SK-N-SH (cell line): Measurements from ENCODE around the gene GABRR2. TPM values are rescaled to one million over a fixed set of nuclear protein-coding genes. Genes with fewer than 3 reads are reported as not detected.

Experiments
- CTCF ChIA-PET: fragments of 300-600, 350-600 bp; formaldehyde crosslinking; extraction: SDS; loops from one replicate; lab custom pipeline; 2021; lab: Yijun Ruan, JAX
- POLR2A ChIA-PET: fragments of 350-600 bp; sonication (Branson Sonifier 250); formaldehyde crosslinking; extraction: SDS; loops from one replicate; lab custom pipeline; 2020; ENCODE audit warnings: antibody characterized with exemption, inconsistent platforms; lab: Yijun Ruan, JAX
- DNase-seq: peaks from one replicate; pipeline ENCODE4 v3.0.0; 2012
- H2AFZ ChIP-seq: fragments of 200-600 bp; sonication (generic); 2 replicates; pipeline ENCODE4 v1.8.1; 2016; ENCODE audit warnings: antibody characterized with exemption, mild to moderate bottlenecking, low read depth
- H3F3A ChIP-seq: fragments of 200-600 bp; sonication (generic); replicated peaks from 2 replicates; pipeline ENCODE3; 2016; ENCODE audit warnings: antibody characterized with exemption, mild to moderate bottlenecking; ENCODE audit not compliant: insufficient read depth
- H3K27ac ChIP-seq, 2 experiments: fragments of 200-500 bp in 1 of 2; fragments of 200-600 bp in 1 of 2; sonication (Bioruptor generic) in 1 of 2; sonication (generic), shearing (Covaris generic) in 1 of 2; 2 replicates each; pipeline versions ENCODE4 v1.5.1 to v1.6.1; 2014 to 2016; ENCODE audit warnings: low read depth in 2 of 2, inconsistent platforms in 1 of 2, low read length in 1 of 2, mild to moderate bottlenecking in 1 of 2, mixed read lengths in 1 of 2
- H3K27me3 ChIP-seq: fragments of 200-600 bp; sonication (generic), shearing (Covaris generic); 2 replicates; pipeline ENCODE4 v1.6.1; 2016; ENCODE audit warnings: mixed run types; ENCODE audit not compliant: insufficient read depth
- H3K36me3 ChIP-seq, 2 experiments: fragments of 200-500 bp in 1 of 2; fragments of 200-600 bp in 1 of 2; sonication (Bioruptor generic) in 1 of 2; sonication (generic) in 1 of 2; replicated peaks in 1 of 2; 2 replicates each; pipeline versions ENCODE3 to v1.5.1; 2014 to 2016; ENCODE audit warnings: low read length in 1 of 2, mild to moderate bottlenecking in 1 of 2; ENCODE audit not compliant: insufficient read depth in 2 of 2, control insufficient read depth in 1 of 2
- H3K4me1 ChIP-seq, 2 experiments: fragments of 200-500 bp in 1 of 2; fragments of 200-600 bp in 1 of 2; sonication (Bioruptor generic) in 1 of 2; sonication (generic), shearing (Covaris generic) in 1 of 2; 2 replicates each; pipeline versions ENCODE4 v1.5.1 to v1.6.1; 2014 to 2016; ENCODE audit warnings: low read depth in 1 of 2, low read length in 1 of 2, mixed run types in 1 of 2; ENCODE audit not compliant: insufficient read depth in 2 of 2, control insufficient read depth in 1 of 2
- H3K4me2 ChIP-seq: fragments of 200-600 bp; sonication (generic), shearing (Covaris generic); 2 replicates; pipeline ENCODE4 v1.6.1; 2017; ENCODE audit warnings: mixed run types
- H3K4me3 ChIP-seq, 2 experiments: fragments of 200-500 bp in 1 of 2; fragments of 200-600 bp in 1 of 2; sonication (Bioruptor generic) in 1 of 2; sonication (generic), shearing (Covaris generic) in 1 of 2; 2 replicates each; pipeline versions ENCODE4 v1.5.1 to v1.8.1; 2014 to 2016; ENCODE audit warnings: low read depth in 2 of 2, inconsistent platforms in 1 of 2, low read length in 1 of 2, mild to moderate bottlenecking in 1 of 2, mixed read lengths in 1 of 2, moderate library complexity in 1 of 2
- H3K79me2 ChIP-seq: fragments of 200-600 bp; sonication (generic); 2 replicates; pipeline ENCODE4 v1.8.1; 2017; ENCODE audit warnings: mild to moderate bottlenecking; ENCODE audit not compliant: insufficient read depth
- H3K9ac ChIP-seq: fragments of 200-600 bp; sonication (generic); 2 replicates; pipeline ENCODE4 v1.6.1; 2017; ENCODE audit warnings: mixed run types
- H3K9me2 ChIP-seq: fragments of 200-600 bp; sonication (generic); 2 replicates; pipeline ENCODE4 v1.6.1; 2017; ENCODE audit warnings: mixed run types
- H3K9me3 ChIP-seq: fragments of 200-600 bp; sonication (generic); 2 replicates; pipeline ENCODE4 v1.6.1; 2017; ENCODE audit warnings: mixed run types, mild to moderate bottlenecking, moderate library complexity
- H4K20me1 ChIP-seq: fragments of 200-600 bp; sonication (generic); 2 replicates; pipeline ENCODE4 v1.6.1; 2017; ENCODE audit warnings: mild to moderate bottlenecking, mixed run types; ENCODE audit not compliant: insufficient read depth
- CHD2 ChIP-seq: fragments of 150-350 bp; IDR thresholded peaks from 2 replicates; pipeline ENCODE4 v1.6.1; 2018; ENCODE audit warnings: low read length; ENCODE audit not compliant: partially characterized antibody
- ELF1 ChIP-seq: IDR thresholded peaks from 2 replicates; pipeline ENCODE4 v1.4.0; 2012
- EP300 ChIP-seq, 2 experiments: IDR thresholded peaks; 2 replicates each; pipeline versions ENCODE4 v1.4.0 to v1.6.1; 2012; ENCODE audit warnings: borderline replicate concordance in 1 of 2, low read depth in 1 of 2, low read length in 1 of 2
- EZH2phosphoT487 ChIP-seq: fragments of 200-600 bp; sonication (generic); IDR thresholded peaks from 2 replicates; pipeline ENCODE4 v1.6.1; 2017; ENCODE audit warnings: low read depth, mixed run types, mild to moderate bottlenecking, antibody characterized with exemption, moderate library complexity, borderline replicate concordance
- FOXJ3 ChIP-seq: sonication (generic); formaldehyde crosslinking; IDR thresholded peaks from 2 replicates; pipeline ENCODE4 v1.5.1; 2020; ENCODE audit warnings: mild to moderate bottlenecking, missing genetic modification reagents
- GABPA ChIP-seq: IDR thresholded peaks from 2 replicates; pipeline ENCODE4 v1.4.0; 2012; ENCODE audit warnings: low read depth, mild to moderate bottlenecking
- GATA2 ChIP-seq: sonication (generic); formaldehyde crosslinking; IDR thresholded peaks from 2 replicates; pipeline ENCODE4 v1.5.0; 2020; ENCODE audit warnings: mild to moderate bottlenecking, missing genetic modification reagents
- IRF3 ChIP-seq: fragments of 150-350 bp; IDR thresholded peaks from 2 replicates; pipeline ENCODE4 v1.6.1; 2016; ENCODE audit warnings: mild to moderate bottlenecking, low read depth, low read length
- JUND ChIP-seq: IDR thresholded peaks from 2 replicates; pipeline ENCODE4 v1.4.0; 2012
- NFIC ChIP-seq: IDR thresholded peaks from 2 replicates; pipeline ENCODE4 v1.4.0; 2012; ENCODE audit warnings: borderline replicate concordance
- NRF1 ChIP-seq: IDR thresholded peaks from 2 replicates; pipeline ENCODE4 v1.6.1; 2012; ENCODE audit warnings: low read depth, mild to moderate bottlenecking, low read length
- POLR2AphosphoS5 ChIP-seq: IDR thresholded peaks from 2 replicates; pipeline ENCODE4 v1.6.1; 2012; ENCODE audit warnings: low read depth, low read length
- RAD21 ChIP-seq: IDR thresholded peaks from 2 replicates; pipeline ENCODE4 v1.6.1; 2012; ENCODE audit warnings: mild to moderate bottlenecking, low read length
- RCOR1 ChIP-seq: fragments of 150-350 bp; IDR thresholded peaks from 2 replicates; pipeline ENCODE4 v1.6.1; 2017; ENCODE audit warnings: antibody characterized with exemption, low read length
- RXRA ChIP-seq: IDR thresholded peaks from 2 replicates; pipeline ENCODE4 v1.4.0; 2012; ENCODE audit warnings: low read depth, mild to moderate bottlenecking, borderline replicate concordance
- SIN3A ChIP-seq: IDR thresholded peaks from 2 replicates; pipeline ENCODE4 v1.6.1; 2012; ENCODE audit warnings: low read depth, mild to moderate bottlenecking, low read length, moderate library complexity, borderline replicate concordance
- SMC3 ChIP-seq: IDR thresholded peaks from 2 replicates; pipeline ENCODE4 v1.6.1; 2012; ENCODE audit warnings: low read depth, low read length, improper control_type of control experiment
- TCF12 ChIP-seq: IDR thresholded peaks from 2 replicates; pipeline ENCODE4 v1.4.0; 2012
- USF1 ChIP-seq: IDR thresholded peaks from 2 replicates; pipeline ENCODE4 v1.4.0; 2012; ENCODE audit warnings: low read depth, borderline replicate concordance
- WGBS: methylation state at CpG from one replicate; pipeline ENCODE4 v1.1.6; 2017; ENCODE audit warnings: low lambda C conversion rate; 5-methylcytosine and 5-hydroxymethylcytosine counted together
- polyA plus RNA-seq, 3 experiments: library from polyadenylated mRNA; depleted of rRNA; stranded (reverse); fragments of >200 nt; gene quantifications; 2 replicates each; pipeline ENCODE4 v1.2.3, GENCODE V29; 2012
- TF ChIP-seq, protein P1 (sequence below): IDR thresholded peaks from 2 replicates; pipeline ENCODE4; 2012
- TF ChIP-seq, protein P2 (sequence below): fragments of 150-350 bp; IDR thresholded peaks from 2 replicates; pipeline ENCODE4 v1.6.1; 2017; ENCODE audit warnings: antibody characterized with exemption, low read length, low read depth, borderline replicate concordance
- TF ChIP-seq, protein P3 (sequence below): IDR thresholded peaks from 2 replicates; pipeline ENCODE4 v1.4.0; 2012; ENCODE audit warnings: low read depth, borderline replicate concordance

Gene GABRR2
- polyA plus RNA-seq, 1 of the 3 experiments (the other 2 are of a cell fraction), result 0.18 TPM

- H3K9me3 ChIP-seq, result no peaks in the 10 kb centered on the region
- ChIA-PET POLR2A (no interaction called here), CTCF (interaction anchor here (0.9 to 2.6 kb wide), 3 partner anchors 12 to 26 kb away, joined by 3 to 6 read pairs (median 5); no protein-coding TSS in a partner anchor)
- no peaks in the 10 kb centered on the region for H3K9me2 ChIP-seq
- no peak overlapping the region for H3K4me3 ChIP-seq
- TF ChIP-seq JUND, result no peak
- no peak for TF ChIP-seq RCOR1
- no peak for TF ChIP-seq USF1
- TF ChIP-seq NRF1, result no peak
- no peak for TF ChIP-seq TCF12
- TF ChIP-seq IRF3, result no peak
- TF ChIP-seq NFIC, result no peak
- TF ChIP-seq, protein P1, sequence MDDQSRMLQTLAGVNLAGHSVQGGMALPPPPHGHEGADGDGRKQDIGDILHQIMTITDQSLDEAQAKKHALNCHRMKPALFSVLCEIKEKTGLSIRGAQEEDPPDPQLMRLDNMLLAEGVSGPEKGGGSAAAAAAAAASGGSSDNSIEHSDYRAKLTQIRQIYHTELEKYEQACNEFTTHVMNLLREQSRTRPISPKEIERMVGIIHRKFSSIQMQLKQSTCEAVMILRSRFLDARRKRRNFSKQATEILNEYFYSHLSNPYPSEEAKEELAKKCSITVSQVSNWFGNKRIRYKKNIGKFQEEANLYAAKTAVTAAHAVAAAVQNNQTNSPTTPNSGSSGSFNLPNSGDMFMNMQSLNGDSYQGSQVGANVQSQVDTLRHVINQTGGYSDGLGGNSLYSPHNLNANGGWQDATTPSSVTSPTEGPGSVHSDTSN, result no peak
- H3F3A ChIP-seq, result no peaks in the 10 kb centered on the region
- H4K20me1 ChIP-seq, result no peaks in the 10 kb centered on the region
- WGBS, result 4% methylated on average over 1 of the region's 3 CpGs
- peaks cover 0 to 5% of the 10 kb centered on the region in 2 experiments; a peak in 1 of 4 replicates for H3K4me1 ChIP-seq
- no peak overlapping the region for H3K27ac ChIP-seq
- no peak overlapping the region for H3K4me2 ChIP-seq
- no peaks in the 10 kb centered on the region for H3K36me3 ChIP-seq
- no peak overlapping the region for H3K9ac ChIP-seq
- H3K79me2 ChIP-seq, result no peaks in the 10 kb centered on the region
- DNase-seq, result no peak
- H2AFZ ChIP-seq, result no peak overlapping the region
- H3K27me3 ChIP-seq, result no peaks in the 10 kb centered on the region; the same call in 1 of the 2 replicates
These were observed 45.1 kb downstream of the GABRR2 start for GRCh38 chr6:89269981-89270380.

DNA sequence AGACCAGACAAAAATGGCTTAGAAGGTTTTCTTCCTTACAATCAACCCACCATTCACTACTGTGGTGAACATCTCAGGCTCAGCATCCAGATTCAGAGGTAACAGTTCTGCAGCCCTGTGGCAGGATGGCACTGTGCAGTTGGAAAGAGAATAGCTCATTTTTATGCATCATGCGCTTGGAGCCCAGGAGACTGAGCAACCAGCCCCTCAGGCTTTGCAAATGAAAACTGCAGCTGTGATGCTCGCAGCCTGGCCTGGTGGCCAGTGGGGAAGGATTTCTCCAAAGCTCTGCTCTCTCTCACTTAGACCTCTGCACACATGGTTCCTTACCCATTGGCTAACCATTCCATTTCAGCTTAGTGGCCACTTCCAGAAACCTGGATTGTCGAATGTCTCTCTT, 45.8 kb downstream of the GABRR2 start:
- ChIA-PET POLR2A (no interaction called here), CTCF (interaction anchor here (0.9 to 2.0 kb wide), 4 partner anchors 11 to 25 kb away, joined by 3 to 5 read pairs (median 4); no protein-coding TSS in a partner anchor)

More for the DNA sequence above, 45.8 kb downstream of the GABRR2 start:
- WGBS, result 60% methylated on average over 3 of the region's 3 CpGs
- H3K36me3 ChIP-seq, result no peaks in the 10 kb centered on the region
- no peaks in the 10 kb centered on the region for H3F3A ChIP-seq
- H2AFZ ChIP-seq, result no peak overlapping the region
- DNase-seq, result no peak
- H3K27ac ChIP-seq, result no peak overlapping the region
- no peak overlapping the region for H3K9ac ChIP-seq
- H3K79me2 ChIP-seq, result no peaks in the 10 kb centered on the region
- no peaks in the 10 kb centered on the region for H3K9me3 ChIP-seq
- H3K4me1 ChIP-seq, result peaks cover 0 to 5% of the 10 kb centered on the region in 2 experiments; a peak in 1 of 4 replicates
- no peak overlapping the region for H3K4me2 ChIP-seq
- no peaks in the 10 kb centered on the region for H3K9me2 ChIP-seq
- no peaks in the 10 kb centered on the region for H4K20me1 ChIP-seq
- TF ChIP-seq TCF12 (no peak), RCOR1 (no peak), FOXJ3 (no peak), RXRA (no peak), ELF1 (no peak), IRF3 (no peak), GATA2 (CRISPR knock-in tag) (no peak), RAD21 (no peak), EP300 (IDR thresholded peaks at IDR 0.05; ENCODE audit: borderline replicate concordance in 1 of 2, low read depth in 1 of 2, low read length in 1 of 2) (no peak), EZH2phosphoT487 (no peak), POLR2AphosphoS5 (no peak), GABPA (no peak), SMC3 (no peak), NFIC (no peak), SIN3A (no peak), CHD2 (no peak)
- TF ChIP-seq, protein P2, sequence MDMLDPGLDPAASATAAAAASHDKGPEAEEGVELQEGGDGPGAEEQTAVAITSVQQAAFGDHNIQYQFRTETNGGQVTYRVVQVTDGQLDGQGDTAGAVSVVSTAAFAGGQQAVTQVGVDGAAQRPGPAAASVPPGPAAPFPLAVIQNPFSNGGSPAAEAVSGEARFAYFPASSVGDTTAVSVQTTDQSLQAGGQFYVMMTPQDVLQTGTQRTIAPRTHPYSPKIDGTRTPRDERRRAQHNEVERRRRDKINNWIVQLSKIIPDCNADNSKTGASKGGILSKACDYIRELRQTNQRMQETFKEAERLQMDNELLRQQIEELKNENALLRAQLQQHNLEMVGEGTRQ, result no peak
- TF ChIP-seq, protein P3, sequence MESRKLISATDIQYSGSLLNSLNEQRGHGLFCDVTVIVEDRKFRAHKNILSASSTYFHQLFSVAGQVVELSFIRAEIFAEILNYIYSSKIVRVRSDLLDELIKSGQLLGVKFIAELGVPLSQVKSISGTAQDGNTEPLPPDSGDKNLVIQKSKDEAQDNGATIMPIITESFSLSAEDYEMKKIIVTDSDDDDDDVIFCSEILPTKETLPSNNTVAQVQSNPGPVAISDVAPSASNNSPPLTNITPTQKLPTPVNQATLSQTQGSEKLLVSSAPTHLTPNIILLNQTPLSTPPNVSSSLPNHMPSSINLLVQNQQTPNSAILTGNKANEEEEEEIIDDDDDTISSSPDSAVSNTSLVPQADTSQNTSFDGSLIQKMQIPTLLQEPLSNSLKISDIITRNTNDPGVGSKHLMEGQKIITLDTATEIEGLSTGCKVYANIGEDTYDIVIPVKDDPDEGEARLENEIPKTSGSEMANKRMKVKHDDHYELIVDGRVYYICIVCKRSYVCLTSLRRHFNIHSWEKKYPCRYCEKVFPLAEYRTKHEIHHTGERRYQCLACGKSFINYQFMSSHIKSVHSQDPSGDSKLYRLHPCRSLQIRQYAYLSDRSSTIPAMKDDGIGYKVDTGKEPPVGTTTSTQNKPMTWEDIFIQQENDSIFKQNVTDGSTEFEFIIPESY, result no peak
- no peaks in the 10 kb centered on the region; the same call in 1 of the 2 replicates for H3K27me3 ChIP-seq
- H3K4me3 ChIP-seq, result no peak overlapping the region
